Measurements from ENCODE around the gene RBM19. TPM values are rescaled to one million over a fixed set of nuclear protein-coding genes. Genes with fewer than 3 reads are reported as not detected.
A peak's percentile ranks its signal among the peaks of the same experiment; 100 is the strongest.

RBM19 gene
- total and polyA plus RNA-seq, 2 of the 4 experiments (the other 2 are of a cell fraction): 18.7 to 19.2 TPM

GRCh38 chr12:113900716-113901115 lies 65.4 kb downstream of the RBM19 start:
- Histone ChIP-seq H4K5ac (ENCODE audit: low read depth, low read length) (no peak overlapping the region), H2BK120ac (ENCODE audit: low read depth, low read length) (no peak overlapping the region), H3K23ac (ENCODE audit: low read depth, low read length) (no peak overlapping the region), H4K20me1 (ENCODE audit: insufficient read depth, low read length) (no peaks in the 10 kb centered on the region), H3K4ac (ENCODE audit: low read depth, low read length) (0 out of 2 replicates have a peak overlapping the region, but pooled peaks have one; percentile 9), H3K27me3 (ENCODE audit: control insufficient read depth, insufficient read depth, low read length) (no peaks in the 10 kb centered on the region), H3K27ac (ENCODE audit: insufficient read depth, low read length) (no peak overlapping the region), H3K14ac (replicated peaks; ENCODE audit: low read depth, low read length) (no peak overlapping the region), H2BK5ac (ENCODE audit: low read depth, low read length, poor library complexity, severe bottlenecking) (no peak overlapping the region), H3K4me3 (ENCODE audit: insufficient read depth, low read depth, low read length) (no peak overlapping the region), H3K4me1 (ENCODE audit: control insufficient read depth, insufficient read depth, low read length) (peaks cover 2% of the 10 kb centered on the region; the same call in 1 of the 2 replicates), H2AK9ac (replicated peaks; ENCODE audit: low read depth, low read length, poor library complexity) (no peak overlapping the region), H2BK15ac (ENCODE audit: low read depth, low read length) (no peak overlapping the region), H3K18ac (ENCODE audit: low read depth, low read length) (no peak overlapping the region), H4K91ac (ENCODE audit: insufficient read depth, low read depth, low read length) (no peak overlapping the region), H4K8ac (ENCODE audit: low read depth in 2 of 2, low read length in 2 of 2) (no peak overlapping the region), H2AK5ac (ENCODE audit: low read depth, low read length) (no peak overlapping the region), H3K79me1 (ENCODE audit: low read depth in 1 of 2, low read length in 2 of 2) (no peaks in the 10 kb centered on the region; a peak in 2 of 4 replicates), H3K36me3 (ENCODE audit: control insufficient read depth, insufficient read depth, low read length) (peaks cover 4% of the 10 kb centered on the region), H3K9me1 (ENCODE audit: insufficient read depth, low read length) (peaks cover 14% of the 10 kb centered on the region), H3K56ac (ENCODE audit: extremely low read depth, insufficient read depth, low read length) (no peak overlapping the region), H3K4me2 (ENCODE audit: low read depth, low read length) (no peak overlapping the region), H2BK20ac (ENCODE audit: low read depth, low read length) (no peak overlapping the region), H2AFZ (replicated peaks; ENCODE audit: low read length, poor library complexity) (no peak overlapping the region), H3K9me3 (ENCODE audit: control insufficient read depth, insufficient read depth, low read length) (no peaks in the 10 kb centered on the region), H3K9ac (ENCODE audit: low read depth, low read length) (no peak overlapping the region)
- ATAC-seq (ENCODE audit: low read depth) (peak; percentile 27; the same call in 1 of the 2 replicates), DNase-seq (no peak)
- intact Hi-C loops (cut with micrococcal nuclease) (no loop called here), dilution Hi-C loops (cut with HindIII; ENCODE audit: low sequenced_read_pairs, unreplicated experiment) (no loop called here), in situ Hi-C loops (cut with MboI; ENCODE audit: low sequenced_read_pairs) (no loop called here)
- BruUV-seq (replicated peaks): no TSS peak
- no peak for TF ChIP-seq SMC3 (IDR thresholded peaks at IDR 0.05; ENCODE audit: low read depth, low read length)
- no peak for TF ChIP-seq CEBPB (IDR thresholded peaks at IDR 0.05; ENCODE audit: low read depth, low read length)
- no peak for TF ChIP-seq RCOR1 (IDR thresholded peaks at IDR 0.05; ENCODE audit: insufficient replicate concordance, low read length)
- TF ChIP-seq NFE2L2 (IDR thresholded peaks at IDR 0.05; ENCODE audit: low read depth, low read length): no peak
- TF ChIP-seq ELK1 (IDR thresholded peaks at IDR 0.05; ENCODE audit: borderline replicate concordance, low read depth, low read length): no peak
- TF ChIP-seq BHLHE40 (IDR thresholded peaks at IDR 0.05; ENCODE audit: low read depth, low read length): no peak
- no peak for TF ChIP-seq FOS (IDR thresholded peaks at IDR 0.05; ENCODE audit: low read depth, low read length)
- no peak for TF ChIP-seq RFX5 (IDR thresholded peaks at IDR 0.05; ENCODE audit: low read depth, low read length)
- WGBS, 2 experiments (ENCODE audit: extremely low coverage in 2 of 2, insufficient read length in 1 of 2): no CpG with 5 or more reads among the region's 2 CpGs
- CTCF ChIA-PET: no interaction called here
- POLR2A ChIA-PET (ENCODE audit: unreplicated experiment): no interaction called here
